Transverse colon (tissue), 4 donors: ENCODE measurements around the gene ACER3.

Experiments
- CTCF ChIP-seq, 5 experiments: fragments of 200-600 bp in 3 of 5; fragments of 450-650 bp in 2 of 5; sonication (generic) in 3 of 5; IDR thresholded peaks; 1 replicate in 2 of 5; 2 replicates in 3 of 5; pipeline ENCODE4 v1.5.1; 2016 to 2017; ENCODE audit warnings: antibody characterized with exemption in 5 of 5, inconsistent platforms in 3 of 5, mild to moderate bottlenecking in 2 of 5, moderate library complexity in 1 of 5
- EP300 ChIP-seq: sonication (generic); formaldehyde crosslinking; IDR thresholded peaks from one replicate; pipeline ENCODE4 v1.6.1; 2017; ENCODE audit warnings: antibody characterized with exemption, low read depth
- POLR2A ChIP-seq: fragments of 450-650 bp; IDR thresholded peaks from one replicate; pipeline ENCODE4 v1.6.1; 2016; ENCODE audit warnings: antibody characterized with exemption, mild to moderate bottlenecking, moderate library complexity
- POLR2AphosphoS5 ChIP-seq, 3 donors: sonication (generic); formaldehyde crosslinking; IDR thresholded peaks; one replicate each; pipeline ENCODE4 v1.6.1; 2016; ENCODE audit warnings: antibody characterized with exemption in 3 of 3

GRCh38 chr11:76860539-76861475 is at the start of gene ACER3:
- peak; percentile 92 for TF ChIP-seq POLR2A
- TF ChIP-seq CTCF (IDR thresholded peaks at IDR 0.05), result peak; percentile 20 to 52 (median 35)
- TF ChIP-seq EP300, result no peak
- TF ChIP-seq POLR2AphosphoS5 (IDR thresholded peaks at IDR 0.05), result peak; percentile 82 to 90 (median 89)
